Central memory CD4-positive, alpha-beta T cell (primary cell): Measurements from ENCODE around the gene NKIRAS1.
"Not testable (repeated sequence)": the region's sequence is repeated elsewhere in the genome, so short reads cannot be mapped to it uniquely, and the experiment has no call there.

Experiments
- DNase-seq: peaks from one replicate; pipeline ENCODE4 v3.0.0; 2022

The NKIRAS1 gene

GRCh38 chr3:23867400-23867799 is 49.4 kb downstream of the NKIRAS1 start:
- DNase-seq = no peak

- DNase-seq = no peak
These were observed 51.0 kb downstream of the NKIRAS1 start for GRCh38 chr3:23865595-23866396.

DNA sequence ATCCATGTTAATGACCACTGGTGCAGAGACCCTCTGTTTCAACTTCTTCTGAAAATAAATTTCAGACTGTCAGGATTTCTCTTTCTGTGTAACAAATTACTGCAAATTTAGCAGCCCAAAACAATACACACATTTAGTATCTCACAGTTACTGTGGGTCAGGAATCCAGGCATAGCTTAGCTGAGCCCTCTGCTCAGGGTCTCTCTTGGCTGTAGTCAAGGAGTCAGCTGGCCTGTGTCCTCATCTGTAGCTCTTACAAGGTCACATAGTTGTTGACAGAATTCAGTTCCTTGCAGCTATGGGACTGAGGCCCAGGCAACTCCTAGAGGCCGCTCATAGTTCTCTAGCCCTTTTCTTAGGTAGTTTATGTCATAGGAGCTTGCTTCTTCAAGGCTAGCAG is 51.9 kb downstream of the NKIRAS1 start:
- no peak for DNase-seq

DNA sequence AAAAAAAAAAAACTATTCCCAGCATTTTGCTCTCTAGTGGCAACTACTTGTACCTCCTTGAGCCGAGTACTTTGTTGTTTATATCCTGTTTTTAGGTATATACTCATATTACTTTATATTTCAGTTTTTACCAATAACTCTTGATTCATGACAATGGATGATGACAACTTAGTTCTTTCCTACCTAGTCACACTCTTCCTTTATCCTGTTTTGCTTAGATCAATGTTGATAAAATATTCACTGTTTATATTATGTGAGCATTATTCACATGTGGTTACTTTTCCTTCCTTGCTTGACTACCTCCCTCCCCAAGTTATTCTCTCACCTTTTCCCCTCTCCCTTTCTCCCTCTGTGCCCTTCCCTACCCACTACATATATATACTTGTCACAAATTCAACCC is 53.7 kb downstream of the NKIRAS1 start:
- no peak for DNase-seq

DNA sequence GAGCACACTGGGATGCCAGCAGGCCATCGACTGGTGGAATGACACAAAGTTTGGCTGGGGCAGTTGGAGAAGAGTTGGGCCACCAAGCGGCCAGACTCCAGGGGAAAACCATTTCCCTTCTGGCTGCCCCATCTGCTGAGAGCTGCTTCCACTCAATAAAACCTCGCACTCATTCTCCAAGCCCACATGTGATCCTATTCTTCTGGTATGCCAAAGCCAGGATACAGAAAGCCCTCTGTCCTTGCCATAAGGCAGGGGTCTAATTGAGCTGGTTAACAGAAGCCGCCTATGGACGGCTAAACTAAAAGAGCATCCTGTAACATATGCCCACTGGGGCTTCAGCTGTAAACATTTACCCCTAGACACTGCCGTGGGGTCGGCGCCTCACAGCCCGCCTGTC is 55.1 kb downstream of the NKIRAS1 start:
- no peak for DNase-seq

GRCh38 chr3:23859839-23860382 is 56.9 kb downstream of the NKIRAS1 start:
- no peak for DNase-seq

DNA sequence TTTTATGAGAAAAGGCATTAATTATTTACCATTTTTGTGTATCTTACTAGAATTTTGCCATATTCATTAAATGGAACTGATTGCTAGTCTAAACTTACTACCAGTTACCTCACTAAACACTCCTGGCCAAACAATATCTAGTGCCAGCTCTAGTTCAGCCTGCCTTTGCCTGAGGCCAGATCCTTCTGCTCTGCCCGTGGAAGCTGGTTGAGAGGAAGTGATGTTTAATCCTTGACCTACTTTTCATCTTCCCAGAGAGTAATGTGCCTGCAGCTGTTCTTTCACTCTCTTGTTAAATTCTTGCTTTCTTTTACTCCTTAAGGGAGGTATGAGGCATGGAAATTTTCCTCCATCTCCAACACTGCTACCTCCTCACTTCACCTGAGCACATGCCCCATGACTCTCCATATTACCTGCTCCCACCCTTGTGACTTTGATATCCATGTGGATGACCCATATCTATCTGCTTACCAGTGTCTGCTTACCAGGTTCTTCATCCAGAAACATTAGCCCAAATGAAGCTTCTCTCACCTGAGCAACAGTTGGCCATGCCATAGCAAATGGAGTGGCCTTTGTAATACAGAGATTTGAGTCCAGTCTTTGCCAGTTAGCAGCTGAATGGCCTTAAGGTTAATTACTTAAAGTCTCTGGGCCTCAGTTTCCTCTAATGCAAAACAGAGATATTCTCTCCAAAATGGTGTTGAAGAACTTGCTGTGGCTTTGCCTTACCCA is 57.6 kb downstream of the NKIRAS1 start:
- DNase-seq = no peak

DNA sequence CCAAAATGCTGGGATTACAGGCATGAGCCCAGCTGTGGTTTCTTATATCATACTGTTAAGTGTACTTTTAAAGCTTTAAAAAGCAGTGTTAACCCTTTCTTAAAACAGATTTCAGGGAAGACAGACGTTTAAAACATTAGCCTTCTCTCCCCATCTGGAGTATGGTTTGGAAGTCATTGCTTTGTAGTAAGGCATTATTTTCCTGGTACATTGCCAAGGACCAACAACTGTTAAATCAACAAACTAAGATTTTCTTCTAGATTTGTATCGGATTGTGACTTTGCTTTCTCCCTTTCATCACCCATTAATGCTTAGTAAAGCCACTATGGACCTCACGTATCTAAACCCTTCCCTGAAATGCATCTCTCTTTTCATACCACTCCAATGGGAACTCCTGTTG is 60.5 kb downstream of the NKIRAS1 start:
- no peak for DNase-seq

DNA sequence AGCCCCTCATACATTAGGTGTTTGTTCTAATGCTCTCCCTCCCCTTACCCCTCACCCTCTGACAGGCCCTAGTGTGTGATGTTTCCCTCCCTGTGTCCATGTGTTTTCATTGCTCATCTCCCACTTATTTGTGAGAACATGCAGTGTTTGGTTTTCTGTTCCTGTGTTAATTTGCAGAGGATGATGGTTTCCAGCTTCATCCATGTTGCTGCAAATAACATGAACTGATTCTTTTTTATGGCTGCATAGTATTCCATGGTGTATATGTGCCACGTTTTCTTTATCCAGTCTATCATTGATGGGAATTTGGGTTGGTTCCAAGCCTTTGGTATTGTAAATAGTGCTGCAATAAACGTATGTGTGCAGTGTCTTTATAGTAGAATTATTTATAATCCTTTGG is 67.3 kb downstream of the NKIRAS1 start:
- DNase-seq = not testable (repeated sequence)

DNA sequence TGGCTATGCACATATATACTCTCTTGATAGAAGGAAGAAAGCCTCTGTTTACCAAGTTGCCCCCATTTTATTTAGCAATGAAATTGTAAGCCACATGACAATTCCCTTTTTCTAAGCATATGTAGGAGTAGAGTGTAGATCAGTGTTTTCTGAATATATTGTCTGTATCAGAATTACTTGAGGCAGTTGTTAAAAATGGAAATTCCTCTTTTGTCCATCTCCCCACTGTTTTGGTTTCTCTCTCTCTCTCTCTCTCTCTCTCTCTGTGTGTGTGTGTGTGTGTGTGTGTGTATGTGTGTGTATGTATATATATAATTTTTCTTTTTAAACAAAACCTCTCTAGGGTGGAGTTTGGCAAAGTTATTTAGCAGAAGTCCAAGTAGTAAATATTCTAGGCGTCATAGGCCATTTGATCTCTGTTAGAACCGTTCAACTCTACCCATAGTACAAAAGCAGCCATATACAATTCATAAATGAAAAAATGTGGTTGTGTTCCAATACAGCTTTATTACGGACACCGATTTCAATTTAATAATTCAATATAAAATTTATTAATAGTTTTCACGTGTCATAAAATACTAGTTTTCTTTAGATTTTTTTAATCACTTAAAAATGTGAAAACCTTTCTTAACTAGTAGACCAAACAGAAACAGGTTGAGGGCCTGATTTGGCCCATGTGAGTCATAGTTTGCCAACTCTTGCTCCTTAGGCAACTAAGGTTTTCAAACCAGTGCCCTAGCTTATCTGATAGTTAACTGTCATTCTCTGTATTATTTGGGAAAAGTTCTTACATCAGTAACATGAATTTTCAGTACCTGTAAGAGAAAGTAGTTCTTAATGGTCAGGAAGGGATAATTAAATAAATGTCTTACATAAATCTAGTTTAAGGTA is 71.2 kb downstream of the NKIRAS1 start:
- no peak for DNase-seq

GRCh38 chr3:23843869-23844268 is 72.9 kb downstream of the NKIRAS1 start:
- DNase-seq = no peak
